GM21528 (cell line): ENCODE measurements around the gene SLC35D3.
"Not testable (repeated sequence)": the region's sequence is repeated elsewhere in the genome, so short reads cannot be mapped to it uniquely, and the experiment has no call there.

Experiments used
- ATAC-seq: cut with Tn5 transposase; IDR thresholded peaks from one replicate; pipeline ENCODE4 v1.9.1; 2021; ENCODE audit warnings: mild to moderate bottlenecking, moderate library complexity; ENCODE audit not compliant: unreplicated experiment, low FRiP score

The SLC35D3 gene

GRCh38 chr6:136961848-136962247 is 39.7 kb downstream of the SLC35D3 start:
- ATAC-seq: no peak

GRCh38 chr6:136962661-136963060 is 40.6 kb downstream of the SLC35D3 start:
- ATAC-seq: no peak

GRCh38 chr6:136963259-136963658 is 41.2 kb downstream of the SLC35D3 start:
- ATAC-seq: no peak

- ATAC-seq: no peak
Measured at GRCh38 chr6:136964398-136964797, 42.3 kb downstream of the SLC35D3 start.

- ATAC-seq: peak; percentile 86
Measured at GRCh38 chr6:136967876-136968752, 46.0 kb downstream of the SLC35D3 start.

- no peak for ATAC-seq
Measured at GRCh38 chr6:136968837-136969236, 46.7 kb downstream of the SLC35D3 start.

- no peak for ATAC-seq
Measured at GRCh38 chr6:136969433-136969832, 47.3 kb downstream of the SLC35D3 start.

GRCh38 chr6:136969930-136970329 is 47.8 kb downstream of the SLC35D3 start:
- ATAC-seq: no peak

GRCh38 chr6:136971609-136972008 is 49.5 kb downstream of the SLC35D3 start:
- ATAC-seq: no peak

- not testable (repeated sequence) for ATAC-seq
Measured at GRCh38 chr6:136973781-136974180, 51.7 kb downstream of the SLC35D3 start.
